T-cell (primary cell): ENCODE data around the gene LTB4R2. TPM values are rescaled to one million over a fixed set of nuclear protein-coding genes. Genes with fewer than 3 reads are reported as not detected.
"Not testable (repeated sequence)": the region's sequence is repeated elsewhere in the genome, so short reads cannot be mapped to it uniquely, and the experiment has no call there.

Experiments used
- ATAC-seq, 4 experiments: fragments of 200-7000 bp in 3 of 4; fragments of 150-1000 bp in 1 of 4; cut with Tn5 transposase; replicated peaks in 1 of 4; 1 replicate in 3 of 4; 2 replicates in 1 of 4; pipeline ENCODE4 v1.10.0; 2021; ENCODE audit warnings: moderate library complexity in 3 of 4, mild to moderate bottlenecking in 2 of 4, moderate number of reproducible peaks in 1 of 4
- CTCF ChIA-PET, 2 donors: fragments of 300-600 bp; sonication (Branson Sonifier 250); formaldehyde crosslinking; loops; one replicate each; lab custom pipeline; 2022; ENCODE audit warnings: antibody characterized with exemption in 2 of 2; lab: Charles Lee
- POLR2A ChIA-PET, 2 donors: fragments of 300-600 bp; sonication (Branson Sonifier 250); formaldehyde crosslinking; loops; one replicate each; lab custom pipeline; 2022; ENCODE audit warnings: antibody characterized with exemption in 2 of 2; lab: Charles Lee
- DNase-seq, 35 experiments: peaks; one replicate each; pipeline versions ENCODE4 v3.0.0 to v3.0.0-alpha.2; 2013 to 2023
- H3K27ac ChIP-seq: one replicate; pipeline ENCODE4 v1.5.1; 2013; ENCODE audit warnings: low read length
- H3K27me3 ChIP-seq, 2 experiments: replicated peaks in 1 of 2; 1 replicate in 1 of 2; 2 replicates in 1 of 2; pipeline versions ENCODE4 v1.6.1 to v1.7.0; 2013; ENCODE audit warnings: low read length in 1 of 2, mixed read lengths in 1 of 2; ENCODE audit not compliant: control insufficient read depth in 2 of 2, insufficient read depth in 2 of 2; ENCODE audit errors: extremely low read depth in 1 of 2
- H3K36me3 ChIP-seq, 2 donors: 1 replicate in 1 of 2; 2 replicates in 1 of 2; pipeline versions ENCODE4 v1.6.1 to v1.7.0; 2013; ENCODE audit warnings: low read length in 1 of 2; ENCODE audit not compliant: control insufficient read depth in 2 of 2, insufficient read depth in 1 of 2; ENCODE audit errors: extremely low read depth in 1 of 2
- H3K4me1 ChIP-seq, 2 experiments: 1 replicate in 1 of 2; 2 replicates in 1 of 2; pipeline versions ENCODE4 v1.6.1 to v1.7.0; 2013; ENCODE audit warnings: low read length in 2 of 2, mixed read lengths in 1 of 2; ENCODE audit not compliant: insufficient read depth in 2 of 2, control insufficient read depth in 1 of 2; ENCODE audit errors: extremely low read depth in 1 of 2
- H3K4me3 ChIP-seq, 2 donors: 1 replicate in 1 of 2; 2 replicates in 1 of 2; pipeline versions ENCODE4 v1.5.1 to v1.7.0; 2013; ENCODE audit warnings: mild to moderate bottlenecking in 2 of 2, low read length in 1 of 2, moderate library complexity in 1 of 2; ENCODE audit not compliant: control insufficient read depth in 1 of 2; ENCODE audit errors: extremely low read depth in 1 of 2
- H3K9me3 ChIP-seq: 2 replicates; pipeline ENCODE4 v1.7.0; 2013
- H3K27ac Mint-ChIP-seq, 2 donors: one replicate each; pipeline ENCODE4 v1.8.0; 2020 to 2021; ENCODE audit warnings: mild to moderate bottlenecking in 2 of 2, mixed read lengths in 2 of 2
- H3K27me3 Mint-ChIP-seq, 2 donors: one replicate each; pipeline ENCODE4 v1.8.0; 2021 to 2022; ENCODE audit warnings: mixed read lengths in 2 of 2
- H3K36me3 Mint-ChIP-seq: one replicate; pipeline ENCODE4 v1.8.0; 2021; ENCODE audit warnings: mixed read lengths
- H3K4me1 Mint-ChIP-seq, 3 donors: one replicate each; pipeline ENCODE4 v1.8.0; 2020 to 2022; ENCODE audit warnings: mixed read lengths in 3 of 3, mild to moderate bottlenecking in 1 of 3
- H3K4me3 Mint-ChIP-seq, 3 donors: one replicate each; pipeline ENCODE4 v1.8.0; 2020 to 2022; ENCODE audit warnings: mild to moderate bottlenecking in 3 of 3, mixed read lengths in 3 of 3, moderate library complexity in 3 of 3
- H3K9me3 Mint-ChIP-seq, 3 donors: one replicate each; pipeline ENCODE4 v1.8.0; 2020 to 2022; ENCODE audit warnings: mixed read lengths in 3 of 3
- WGBS: methylation state at CpG from one replicate; pipeline ENCODE4 v1.1.5; 2013; ENCODE audit warnings: missing lambda C conversion rate; ENCODE audit not compliant: insufficient coverage; 5-methylcytosine and 5-hydroxymethylcytosine counted together
- total RNA-seq, 35 experiments: library from RNA in 6 of 35; stranded (reverse) in 6 of 35; fragments of 120-200 nt in 1 of 35; gene quantifications; one replicate each; pipeline versions ENCODE4 v1.2.1 to v1.2.4 and lab custom pipeline; 2013 to 2026

Gene LTB4R2
- total RNA-seq, 5 donors from 2014 or later (not counting 1 experiment from before 2014, with no cell fraction given): 18.6 to 25.2 (median 20.3) TPM

DNA sequence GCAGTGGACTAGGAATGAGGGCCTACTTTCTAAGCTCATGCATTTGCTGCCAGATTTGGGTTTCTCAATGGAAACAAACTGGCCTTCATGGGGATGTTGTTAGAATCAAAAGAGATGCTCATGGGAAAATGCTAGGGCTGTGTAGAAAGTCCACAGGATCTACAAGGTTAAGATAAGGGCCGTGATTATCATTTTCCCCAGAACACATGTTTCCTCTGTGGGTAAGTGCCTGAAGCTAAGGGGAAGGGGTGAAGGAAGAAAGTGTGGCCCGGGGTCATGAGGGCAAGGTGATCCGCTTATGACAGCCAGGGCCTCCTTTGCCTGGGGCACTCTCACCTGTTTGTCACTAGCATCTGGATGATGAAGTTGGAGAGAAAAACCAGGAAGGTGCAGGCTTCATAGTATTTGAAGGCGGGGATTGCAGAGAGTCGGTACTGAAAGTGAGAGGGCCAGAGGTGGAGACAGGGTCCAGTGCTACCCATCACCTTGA, 15.1 kb downstream of the LTB4R2 start:
- POLR2A ChIA-PET: no interaction called here

DNA sequence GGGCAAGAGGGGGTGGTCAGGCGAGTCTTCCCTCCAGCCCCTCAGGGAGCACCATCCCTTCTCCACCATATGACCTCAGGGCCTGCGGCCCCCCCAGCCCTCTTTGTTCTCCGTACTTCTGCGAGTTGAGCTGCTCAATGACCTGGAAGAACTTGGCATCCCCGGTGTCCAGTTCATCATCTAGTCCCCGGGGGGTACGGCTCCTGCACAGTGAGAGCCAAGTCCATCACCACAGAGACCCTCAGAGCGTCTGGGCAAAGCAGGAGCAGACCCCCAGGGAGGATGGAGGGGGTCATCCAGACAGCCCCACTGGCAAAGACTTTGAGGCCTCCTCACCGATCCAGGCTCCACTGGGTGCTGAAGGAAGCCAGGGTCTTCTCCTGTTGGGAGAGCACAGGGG, 16.0 kb downstream of the LTB4R2 start:
- Histone ChIP-seq H3K27me3 (peaks cover 0 to 29% of the 10 kb centered on the region in 2 experiments), H3K9me3 (no peaks in the 10 kb centered on the region), H3K4me3 (no peak overlapping the region), H3K27ac (no peak overlapping the region), H3K4me1 (peaks cover 5 to 40% of the 10 kb centered on the region in 2 experiments), H3K36me3 (no peaks in the 10 kb centered on the region)
- Mint-ChIP-seq H3K4me3 (no peak overlapping the region), H3K4me1 (peaks cover 25 to 44% (median 31%) of the 10 kb centered on the region in 3 donors), H3K36me3 (no peaks in the 10 kb centered on the region), H3K27me3 (peaks cover 7 to 9% of the 10 kb centered on the region in 2 donors), H3K27ac (no peak overlapping the region), H3K9me3 (no peaks in the 10 kb centered on the region)
- CTCF ChIA-PET: no interaction called here
- no peak for DNase-seq
- POLR2A ChIA-PET: no interaction called here
- 92% methylated on average over 5 of the region's 9 CpGs for WGBS
- no peak for ATAC-seq

More for the DNA sequence above, 15.1 kb downstream of the LTB4R2 start:
- H3K27me3 ChIP-seq: peaks cover 0 to 28% of the 10 kb centered on the region in 2 experiments
- H3K4me3 Mint-ChIP-seq: no peak overlapping the region
- no peaks in the 10 kb centered on the region for H3K9me3 ChIP-seq
- ATAC-seq: no peak
- H3K27ac Mint-ChIP-seq: no peak overlapping the region
- H3K27me3 Mint-ChIP-seq: peaks cover 0 to 7% of the 10 kb centered on the region in 2 donors
- H3K27ac ChIP-seq: no peak overlapping the region
- CTCF ChIA-PET: interaction anchor here (0.7 to 1.1 kb wide), 2 partner anchors 16 to 711 kb away, joined by 3 to 4 read pairs; no protein-coding TSS in a partner anchor
- H3K36me3 Mint-ChIP-seq: no peaks in the 10 kb centered on the region
- peaks cover 25 to 35% (median 25%) of the 10 kb centered on the region in 3 donors for H3K4me1 Mint-ChIP-seq
- peaks cover 5 to 31% of the 10 kb centered on the region in 2 experiments for H3K4me1 ChIP-seq
- no peaks in the 10 kb centered on the region for H3K36me3 ChIP-seq
- no peak for DNase-seq
- H3K9me3 Mint-ChIP-seq: no peaks in the 10 kb centered on the region
- no peak overlapping the region for H3K4me3 ChIP-seq
- 76% methylated on average over 3 of the region's 5 CpGs for WGBS

DNA sequence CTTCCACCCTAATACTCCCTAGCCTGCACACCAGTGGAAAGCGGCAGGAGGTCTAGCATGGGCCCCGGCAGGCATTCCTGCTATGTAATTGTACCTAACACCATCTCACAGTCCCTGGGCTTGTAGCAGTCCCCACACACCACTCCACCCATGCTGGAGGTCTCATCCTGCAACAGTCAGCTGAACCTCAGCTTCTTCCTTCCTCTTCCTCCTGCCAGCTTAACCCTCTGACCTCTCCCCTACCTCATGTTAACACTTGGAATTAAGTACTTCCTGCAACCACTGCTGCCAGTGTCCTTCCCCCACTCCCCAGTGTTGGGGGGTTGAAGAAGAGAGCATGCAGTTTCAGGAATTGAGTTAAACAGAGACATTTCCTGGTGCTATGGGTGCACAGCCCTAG, 17.4 kb downstream of the LTB4R2 start:
- H3K27ac Mint-ChIP-seq: peak overlapping the region in 1 of 2 donors; percentile 31
- H3K36me3 Mint-ChIP-seq: no peaks in the 10 kb centered on the region
- DNase-seq: no peak
- no peaks in the 10 kb centered on the region for H3K9me3 Mint-ChIP-seq
- Histone ChIP-seq H3K27ac (no peak overlapping the region), H3K36me3 (no peaks in the 10 kb centered on the region), H3K4me1 (peaks cover 10 to 53% of the 10 kb centered on the region in 2 experiments), H3K9me3 (no peaks in the 10 kb centered on the region), H3K4me3 (no peak overlapping the region), H3K27me3 (peaks cover 0 to 29% of the 10 kb centered on the region in 2 experiments)
- no peak for ATAC-seq
- POLR2A ChIA-PET: no interaction called here
- 100% methylated on average over 1 of the region's 2 CpGs for WGBS
- H3K27me3 Mint-ChIP-seq: peaks cover 10 to 12% of the 10 kb centered on the region in 2 donors
- H3K4me3 Mint-ChIP-seq: no peak overlapping the region
- CTCF ChIA-PET: interaction anchor here (0.6 to 0.7 kb wide), 2 partner anchors 10 to 61 kb away, joined by 4 read pairs; no protein-coding TSS in a partner anchor
- peaks cover 38 to 56% (median 39%) of the 10 kb centered on the region in 3 donors for H3K4me1 Mint-ChIP-seq

DNA sequence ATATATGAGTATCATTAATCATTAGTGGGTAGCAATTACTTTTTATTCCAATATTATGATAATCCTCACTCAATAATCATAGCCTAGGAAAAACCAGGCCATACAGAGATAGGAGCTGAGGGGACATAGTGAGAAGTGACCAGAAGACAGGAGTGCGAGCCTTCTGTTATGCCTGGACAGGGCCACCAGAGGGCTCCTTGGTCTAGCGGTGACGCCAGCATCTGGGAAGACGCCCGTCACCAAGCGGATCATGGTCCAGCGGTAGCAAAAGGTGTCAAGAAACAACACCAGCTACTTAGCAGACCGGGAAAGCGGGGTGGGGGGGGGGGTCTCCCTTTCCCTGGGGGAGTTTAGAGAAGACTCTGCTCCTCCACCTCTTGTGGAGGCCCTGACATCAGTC, 18.0 kb downstream of the LTB4R2 start:
- H3K36me3 ChIP-seq, H3K9me3 Mint-ChIP-seq, H3K4me3 ChIP-seq, H3K27ac ChIP-seq, POLR2A ChIA-PET, CTCF ChIA-PET, H3K27ac Mint-ChIP-seq, H3K9me3 ChIP-seq, ATAC-seq, H3K36me3 Mint-ChIP-seq, H3K4me3 Mint-ChIP-seq: not testable (repeated sequence)
- DNase-seq: peak in 1 of 35 experiments; percentile 12
- WGBS: 60% methylated on average over 1 of the region's 9 CpGs
- Mint-ChIP-seq H3K27me3 (peaks cover 12 to 15% of the 10 kb centered on the region in 2 donors), H3K4me1 (peaks cover 44 to 60% (median 45%) of the 10 kb centered on the region in 3 donors)
- Histone ChIP-seq H3K4me1 (peaks cover 15 to 59% of the 10 kb centered on the region in 2 experiments), H3K27me3 (peaks cover 2 to 29% of the 10 kb centered on the region in 2 experiments)

DNA sequence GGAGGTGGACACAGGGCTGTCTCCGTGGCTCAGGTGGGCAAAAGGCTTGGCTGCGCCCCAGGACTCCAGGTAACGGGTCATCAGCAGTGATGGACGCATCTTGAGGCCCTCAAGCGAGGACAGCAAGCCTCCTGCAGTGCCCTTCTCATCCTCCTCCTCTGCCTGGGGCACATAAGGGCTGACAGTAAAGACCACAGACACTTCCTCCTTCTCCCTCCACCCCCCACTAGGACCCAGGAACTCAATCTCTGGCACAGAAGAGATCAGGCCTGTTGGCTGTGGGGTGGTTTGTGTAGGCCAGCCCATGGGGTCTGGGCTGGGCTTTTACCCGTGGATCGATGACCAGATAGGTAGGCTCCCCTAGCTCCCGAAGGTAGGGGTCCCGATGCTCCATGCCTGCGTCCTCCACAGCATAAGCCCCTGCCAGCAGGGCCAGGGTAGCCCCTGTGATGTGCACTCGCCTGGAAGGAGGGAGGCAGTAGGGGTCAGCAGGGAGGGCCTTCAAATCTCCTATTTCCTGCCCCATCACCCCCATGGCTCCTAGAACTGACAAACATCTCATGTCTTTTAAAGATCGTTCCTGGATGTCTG, 19.2 kb downstream of the LTB4R2 start:
- H3K9me3 ChIP-seq: no peaks in the 10 kb centered on the region
- 96% methylated on average over 5 of the region's 12 CpGs for WGBS
- peak overlapping the region; percentile 11 for H3K27ac ChIP-seq
- Mint-ChIP-seq H3K4me1 (peaks cover 51 to 73% (median 53%) of the 10 kb centered on the region in 3 donors), H3K27me3 (peaks cover 12 to 20% of the 10 kb centered on the region in 2 donors), H3K36me3 (no peaks in the 10 kb centered on the region), H3K9me3 (no peaks in the 10 kb centered on the region), H3K27ac (peak overlapping the region in 1 of 2 donors; percentile 49), H3K4me3 (no peak overlapping the region)
- H3K36me3 ChIP-seq: no peaks in the 10 kb centered on the region
- CTCF ChIA-PET: interaction anchor here (0.6 to 1.4 kb wide), 5 partner anchors 19 to 376 kb away, joined by 3 read pairs; partner anchors contain the start of genes CIDEB (in 1 of the 2), DHRS1 (in 1 of the 2) and NOP9 (in 1 of the 2)
- POLR2A ChIA-PET: interaction anchor here (0.5 to 0.6 kb wide), 2 partner anchors 10 to 40 kb away, joined by 3 read pairs; no protein-coding TSS in a partner anchor
- no peak for ATAC-seq
- no peak overlapping the region for H3K4me3 ChIP-seq
- DNase-seq: no peak
- H3K27me3 ChIP-seq: peaks cover 8 to 32% of the 10 kb centered on the region in 2 experiments
- peaks cover 22 to 72% of the 10 kb centered on the region in 2 experiments for H3K4me1 ChIP-seq

DNA sequence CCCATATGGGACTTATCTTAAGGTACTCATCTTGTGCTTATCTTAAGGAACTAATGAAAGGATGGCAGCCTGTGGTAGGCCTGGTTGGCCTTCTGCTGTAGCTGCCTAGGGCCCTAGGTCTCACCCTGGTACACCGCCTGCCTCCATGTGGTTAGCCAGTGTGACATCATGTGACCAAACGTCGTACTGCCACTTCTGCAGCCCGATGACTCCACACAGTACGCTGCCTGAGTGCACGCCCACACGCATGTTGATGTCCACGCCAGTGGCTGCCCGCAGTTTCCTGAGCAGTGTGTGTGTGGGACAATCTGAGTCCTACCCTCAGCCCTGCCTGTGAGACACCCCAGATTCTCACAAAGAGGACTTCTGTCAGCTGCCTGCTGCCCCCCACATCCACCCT, 19.8 kb downstream of the LTB4R2 start:
- H3K4me3 ChIP-seq: no peak overlapping the region
- no peaks in the 10 kb centered on the region for H3K9me3 ChIP-seq
- Mint-ChIP-seq H3K36me3 (no peaks in the 10 kb centered on the region), H3K27me3 (peaks cover 12 to 22% of the 10 kb centered on the region in 2 donors), H3K9me3 (no peaks in the 10 kb centered on the region), H3K4me1 (peaks cover 51 to 77% (median 56%) of the 10 kb centered on the region in 3 donors), H3K4me3 (no peak overlapping the region), H3K27ac (peak overlapping the region; percentile 39 to 49)
- ATAC-seq (peak in 2 of 4 experiments; percentile 6 to 39), DNase-seq (peak in 34 of 35 experiments; percentile 38 to 82 (median 63))
- WGBS: 39% methylated on average over 9 of the region's 9 CpGs
- peaks cover 8 to 38% of the 10 kb centered on the region in 2 experiments for H3K27me3 ChIP-seq
- peaks cover 22 to 77% of the 10 kb centered on the region in 2 experiments for H3K4me1 ChIP-seq
- peak overlapping the region; percentile 11 for H3K27ac ChIP-seq
- ChIA-PET POLR2A (interaction anchor here (0.5 to 0.6 kb wide), 2 partner anchors 10 to 41 kb away, joined by 3 read pairs; no protein-coding TSS in a partner anchor), CTCF (interaction anchor here in 1 of 2 donors (1.1 to 1.5 kb wide), 4 partner anchors 19 to 102 kb away, joined by 3 read pairs; partner anchors contain the start of genes CIDEB, DHRS1 and NOP9)
- no peaks in the 10 kb centered on the region for H3K36me3 ChIP-seq
